ENCODE measurements around the gene TSHZ1.

- TF ChIP-seq CTCF (IDR thresholded peaks at IDR 0.05): no peak
- TF ChIP-seq POLR2A (IDR thresholded peaks at IDR 0.05): no peak
Measured at GRCh38 chr18:75319905-75320304, 109.3 kb downstream of the TSHZ1 start.
